Esophagus muscularis mucosa (tissue), 4 donors: Measurements from ENCODE around the gene SNX19. TPM values are rescaled to one million over a fixed set of nuclear protein-coding genes. Genes with fewer than 3 reads are reported as not detected.

Experiments used
- DNase-seq: peaks from one replicate; pipeline ENCODE4 v3.0.0-alpha.2; 2017; ENCODE audit errors: extremely low spot score
- H3K27ac ChIP-seq, 4 donors: fragments of 200-600 bp; sonication (generic); replicated peaks in 1 of 4; 1 replicate in 3 of 4; 2 replicates in 1 of 4; pipeline ENCODE4 v1.5.1; 2016 to 2019; ENCODE audit warnings: mild to moderate bottlenecking in 1 of 4
- H3K27me3 ChIP-seq, 4 donors: fragments of 200-600 bp; sonication (generic); one replicate each; pipeline versions ENCODE4 v1.5.1 to v1.6.0; 2016 to 2019
- H3K36me3 ChIP-seq, 4 donors: fragments of 200-600 bp; sonication (generic); one replicate each; pipeline ENCODE4 v1.5.1; 2016 to 2019
- H3K4me1 ChIP-seq, 4 donors: fragments of 200-600 bp; sonication (generic); one replicate each; pipeline ENCODE4 v1.5.1; 2016 to 2019
- H3K4me3 ChIP-seq, 4 donors: fragments of 200-600 bp; sonication (generic); 1 replicate in 2 of 4; 2 replicates in 2 of 4; pipeline ENCODE4 v1.5.1; 2016 to 2019; ENCODE audit warnings: mild to moderate bottlenecking in 4 of 4, moderate library complexity in 1 of 4
- H3K9me3 ChIP-seq, 4 donors: fragments of 200-600 bp; sonication (generic); 1 replicate in 3 of 4; 2 replicates in 1 of 4; pipeline ENCODE4 v1.5.1; 2016 to 2019
- CTCF ChIP-seq, 3 experiments: fragments of 200-600 bp in 2 of 3; fragments of 450-650 bp in 1 of 3; sonication (generic) in 2 of 3; IDR thresholded peaks; one replicate each; pipeline ENCODE4 v1.5.1; 2017 to 2019; ENCODE audit warnings: antibody characterized with exemption in 3 of 3, mild to moderate bottlenecking in 2 of 3, moderate library complexity in 1 of 3
- EP300 ChIP-seq: sonication (generic); formaldehyde crosslinking; IDR thresholded peaks from one replicate; pipeline ENCODE4 v1.6.1; 2017; ENCODE audit warnings: antibody characterized with exemption
- POLR2A ChIP-seq: fragments of 450-650 bp; IDR thresholded peaks from one replicate; pipeline ENCODE4 v1.6.1; 2017; ENCODE audit warnings: antibody characterized with exemption, moderate library complexity, mild to moderate bottlenecking, low read depth
- POLR2AphosphoS5 ChIP-seq, 2 donors: sonication (generic); formaldehyde crosslinking; IDR thresholded peaks; one replicate each; pipeline ENCODE4 v1.6.1; 2017; ENCODE audit warnings: antibody characterized with exemption in 2 of 2
- WGBS: methylation state at CpG from one replicate; pipeline ENCODE4 v1.1.5; 2018; 5-methylcytosine and 5-hydroxymethylcytosine counted together
- intact Hi-C: fragments of 100-400 bp; cut with DNase I; formaldehyde crosslinking; loops from one replicate; pipeline ENCODE4 v1.15.1; 2023
- total RNA-seq, 4 donors: library from RNA; depleted of rRNA; stranded (reverse); fragments of >200 nt; gene quantifications; one replicate each; pipeline versions ENCODE4 v1.1.0 to v1.2.1, GENCODE V29; 2016

SNX19 gene
- total RNA-seq, 4 donors from 2014 or later, result 87.6 to 118 (median 95.8) TPM

- intact Hi-C loops, result no loop called here
- peaks cover 60 to 100% (median 88%) of the 10 kb centered on the region in 4 donors for H3K36me3 ChIP-seq
- peaks cover 0 to 30% (median 21%) of the 10 kb centered on the region in 4 donors for H3K4me1 ChIP-seq
Observed at GRCh38 chr11:130904380-130904779, 11.9 kb downstream of the SNX19 start.

DNA sequence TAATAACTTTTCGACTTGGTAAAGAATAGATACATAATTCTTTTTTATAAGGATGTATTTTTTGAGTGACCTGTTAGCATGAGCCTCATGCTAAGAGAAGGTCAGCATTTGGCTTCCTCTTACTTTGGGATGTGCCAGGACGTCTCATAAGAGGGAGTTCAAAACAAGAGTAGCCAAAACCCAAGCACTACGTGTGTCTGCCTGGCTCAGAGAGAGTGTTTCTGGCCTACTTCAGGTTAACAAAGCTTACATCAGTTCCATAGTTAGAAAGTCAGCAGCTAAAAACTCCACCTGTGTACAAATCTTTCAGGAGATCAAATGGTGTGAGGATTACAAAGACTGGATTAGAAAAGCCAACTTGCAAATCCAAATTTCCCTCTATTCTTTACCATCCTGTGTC is 13.9 kb downstream of the SNX19 start:
- WGBS, result 67% methylated on average over 3 of the region's 3 CpGs
- peaks cover 12 to 38% (median 31%) of the 10 kb centered on the region in 4 donors for H3K4me1 ChIP-seq
- TF ChIP-seq CTCF (IDR thresholded peaks at IDR 0.05), result no peak
- peak in 1 of 2 donors; percentile 54 for TF ChIP-seq POLR2AphosphoS5 (IDR thresholded peaks at IDR 0.05)
- H3K36me3 ChIP-seq, result peaks cover 53 to 93% (median 75%) of the 10 kb centered on the region in 4 donors
- intact Hi-C loops, result no loop called here
- no peaks in the 10 kb centered on the region for H3K27me3 ChIP-seq
- no peak overlapping the region for H3K4me3 ChIP-seq
- no peak for DNase-seq
- peak overlapping the region; percentile 54 to 94 (median 72) for H3K27ac ChIP-seq
- H3K9me3 ChIP-seq, result no peaks in the 10 kb centered on the region

More at GRCh38 chr11:130904380-130904779, 11.9 kb downstream of the SNX19 start:
- Histone ChIP-seq H3K9me3 (no peaks in the 10 kb centered on the region), H3K27ac (peak overlapping the region in 3 of 4 donors; percentile 57 to 94 (median 88)), H3K4me3 (no peak overlapping the region), H3K27me3 (no peaks in the 10 kb centered on the region)
- DNase-seq, result no peak
- WGBS, result 78% methylated on average over 1 of the region's 1 CpG
- TF ChIP-seq CTCF (IDR thresholded peaks at IDR 0.05) (peak; percentile 41 to 50 (median 45)), EP300 (no peak)

DNA sequence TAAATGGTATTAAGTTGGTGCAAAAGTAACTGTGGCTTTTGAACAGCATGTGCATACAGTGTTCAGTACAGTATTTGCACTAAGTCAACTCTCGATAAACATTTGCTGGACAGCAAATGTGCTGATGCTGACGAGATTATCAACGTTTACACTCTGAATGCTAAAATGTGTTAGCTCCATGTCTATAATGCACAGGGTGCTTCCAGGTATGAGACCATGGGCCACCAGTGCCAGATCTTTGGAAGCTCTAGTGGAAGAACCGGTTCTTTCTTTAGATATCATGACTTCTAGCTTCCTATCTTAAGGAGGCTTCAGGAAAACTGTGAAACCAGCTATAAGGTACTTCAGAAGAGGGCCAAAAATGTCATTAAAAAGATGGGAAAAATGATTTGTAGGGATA is 17.2 kb downstream of the SNX19 start:
- peaks cover 20 to 80% (median 55%) of the 10 kb centered on the region in 4 donors for H3K36me3 ChIP-seq

GRCh38 chr11:130897262-130898182 is 18.8 kb downstream of the SNX19 start:
- 31% methylated on average over 17 of the region's 17 CpGs for WGBS
- intact Hi-C loops, result loop anchor here (2.0 to 10.0 kb wide), 3 partner anchors 35 to 583 kb away; partner anchors contain the start of gene ZBTB44
- H3K4me3 ChIP-seq, result peak overlapping the region; percentile 17 to 38 (median 30)

More for the DNA sequence above, 17.2 kb downstream of the SNX19 start:
- no peak for TF ChIP-seq POLR2A
- no peak for TF ChIP-seq CTCF (IDR thresholded peaks at IDR 0.05)
- TF ChIP-seq POLR2AphosphoS5 (IDR thresholded peaks at IDR 0.05), result no peak
- no peak for TF ChIP-seq EP300
- Histone ChIP-seq H3K9me3 (no peaks in the 10 kb centered on the region), H3K4me3 (no peak overlapping the region), H3K4me1 (peaks cover 28 to 71% (median 62%) of the 10 kb centered on the region in 4 donors), H3K27me3 (no peaks in the 10 kb centered on the region), H3K27ac (peak overlapping the region; percentile 87 to 94 (median 88))
- DNase-seq, result no peak
- 51% methylated on average over 4 of the region's 4 CpGs for WGBS
- intact Hi-C loops, result loop anchor here (5.0 to 10.0 kb wide), 2 partner anchors 37 to 584 kb away; partner anchors contain the start of gene ZBTB44

More at GRCh38 chr11:130897262-130898182, 18.8 kb downstream of the SNX19 start:
- Histone ChIP-seq H3K4me1 (peaks cover 29 to 74% (median 66%) of the 10 kb centered on the region in 4 donors), H3K27me3 (no peaks in the 10 kb centered on the region), H3K9me3 (no peaks in the 10 kb centered on the region), H3K27ac (peak overlapping the region; percentile 87 to 94 (median 88)), H3K36me3 (peaks cover 8 to 80% (median 55%) of the 10 kb centered on the region in 4 donors)
- peak; percentile 93 for DNase-seq
- TF ChIP-seq CTCF (IDR thresholded peaks at IDR 0.05), result no peak
- TF ChIP-seq EP300, result peak; percentile 98
- peak; percentile 89 to 98 for TF ChIP-seq POLR2AphosphoS5 (IDR thresholded peaks at IDR 0.05)
- no peak for TF ChIP-seq POLR2A
